Immature natural killer cell (primary cell): ENCODE data around the gene RNF43. TPM values are rescaled to one million over a fixed set of nuclear protein-coding genes. Genes with fewer than 3 reads are reported as not detected.
A peak's percentile ranks its signal among the peaks of the same experiment; 100 is the strongest.

Source experiments
- DNase-seq, 3 donors: peaks; one replicate each; pipeline ENCODE4 v3.0.0; 2022; ENCODE audit warnings: mixed read lengths in 1 of 3
- H3K27ac Mint-ChIP-seq, 6 donors: one replicate each; pipeline ENCODE4 v1.8.0; 2020; ENCODE audit warnings: mixed read lengths in 6 of 6, mild to moderate bottlenecking in 5 of 6, inconsistent platforms in 4 of 6, moderate library complexity in 3 of 6
- H3K27me3 Mint-ChIP-seq, 3 donors: one replicate each; pipeline ENCODE4 v1.8.0; 2020 to 2021; ENCODE audit warnings: low read depth in 3 of 3, mild to moderate bottlenecking in 3 of 3, mixed read lengths in 3 of 3, moderate library complexity in 3 of 3, inconsistent platforms in 1 of 3
- H3K36me3 Mint-ChIP-seq, 3 donors: one replicate each; pipeline ENCODE4 v1.8.0; 2020; ENCODE audit warnings: mixed read lengths in 3 of 3, inconsistent platforms in 2 of 3, mild to moderate bottlenecking in 2 of 3
- H3K4me1 Mint-ChIP-seq, 2 donors: one replicate each; pipeline ENCODE4 v1.8.0; 2020; ENCODE audit warnings: inconsistent platforms in 2 of 2, mild to moderate bottlenecking in 2 of 2, mixed read lengths in 2 of 2, moderate library complexity in 1 of 2
- H3K4me3 Mint-ChIP-seq, 5 donors: one replicate each; pipeline ENCODE4 v1.8.0; 2020; ENCODE audit warnings: mild to moderate bottlenecking in 5 of 5, mixed read lengths in 5 of 5, inconsistent platforms in 3 of 5, moderate library complexity in 3 of 5
- H3K9me3 Mint-ChIP-seq, 6 donors: one replicate each; pipeline ENCODE4 v1.8.0; 2020; ENCODE audit warnings: mild to moderate bottlenecking in 6 of 6, mixed read lengths in 6 of 6, inconsistent platforms in 4 of 6, moderate library complexity in 3 of 6
- polyA plus RNA-seq, 3 donors: library from polyadenylated mRNA; unstranded; fragments of 300-500 nt; fragmentation: Illumina TruSeq; gene quantifications; one replicate each; pipeline ENCODE4 v1.2.3, GENCODE V29; 2021

The RNF43 gene
- polyA plus RNA-seq: 1 to 10 TPM in 2 of 3 donors, under 1 TPM in 1; 0.58 to 2.1 (median 1.3) TPM

- H3K27ac Mint-ChIP-seq: peak within 1 kb of the TSS; percentile 38 to 82 (median 65)
- H3K9me3 Mint-ChIP-seq: no peaks in the 10 kb centered on the region
- H3K36me3 Mint-ChIP-seq: no peaks in the 10 kb centered on the region
- H3K4me1 Mint-ChIP-seq: peaks cover 21 to 27% of the 10 kb centered on the region in 2 donors
- peak; percentile 78 to 83 (median 79) for DNase-seq
- H3K27me3 Mint-ChIP-seq: no peaks in the 10 kb centered on the region
- H3K4me3 Mint-ChIP-seq: peak within 1 kb of the TSS in 4 of 5 donors; percentile 4 to 63 (median 26)
Observed at GRCh38 chr17:58417300-58418092, at the start of gene RNF43. RNF43 (minus strand) TSS chr17:58417534; CDS start chr17:58415577, 1,957 bp downstream.

GRCh38 chr17:58455491-58455890, 38.2 kb upstream of the RNF43 start:
- Mint-ChIP-seq H3K36me3 (no peaks in the 10 kb centered on the region), H3K27me3 (peaks cover 0 to 2% (median 0%) of the 10 kb centered on the region in 3 donors), H3K4me3 (no peak overlapping the region), H3K9me3 (no peaks in the 10 kb centered on the region), H3K4me1 (no peaks in the 10 kb centered on the region), H3K27ac (no peak overlapping the region)
- no peak for DNase-seq

- H3K27ac Mint-ChIP-seq: no peak overlapping the region
- H3K27me3 Mint-ChIP-seq: peaks cover 0 to 2% (median 0%) of the 10 kb centered on the region in 3 donors
- no peaks in the 10 kb centered on the region for H3K36me3 Mint-ChIP-seq
- no peaks in the 10 kb centered on the region for H3K9me3 Mint-ChIP-seq
- no peak for DNase-seq
- H3K4me3 Mint-ChIP-seq: no peak overlapping the region
- H3K4me1 Mint-ChIP-seq: no peaks in the 10 kb centered on the region
Observed at GRCh38 chr17:58452738-58453137, 35.4 kb upstream of the RNF43 start.

- H3K9me3 Mint-ChIP-seq: no peaks in the 10 kb centered on the region
- H3K4me3 Mint-ChIP-seq: no peak overlapping the region
- H3K36me3 Mint-ChIP-seq: peaks cover 0 to 6% (median 0%) of the 10 kb centered on the region in 3 donors
- peaks cover 0 to 2% (median 0%) of the 10 kb centered on the region in 3 donors for H3K27me3 Mint-ChIP-seq
- peak; percentile 60 to 72 (median 67) for DNase-seq
- no peak overlapping the region for H3K27ac Mint-ChIP-seq
- no peaks in the 10 kb centered on the region for H3K4me1 Mint-ChIP-seq
Observed at GRCh38 chr17:58447039-58447975, 30.0 kb upstream of the RNF43 start.

- DNase-seq: no peak
- Mint-ChIP-seq H3K4me1 (no peaks in the 10 kb centered on the region), H3K27ac (peak overlapping the region in 1 of 6 donors; percentile 9), H3K36me3 (peaks cover 0 to 6% (median 0%) of the 10 kb centered on the region in 3 donors), H3K4me3 (no peak overlapping the region), H3K9me3 (no peaks in the 10 kb centered on the region), H3K27me3 (peaks cover 0 to 2% (median 0%) of the 10 kb centered on the region in 3 donors)
Observed at GRCh38 chr17:58446086-58446485, 28.8 kb upstream of the RNF43 start.

- H3K27ac Mint-ChIP-seq: no peak overlapping the region
- no peak for DNase-seq
- no peaks in the 10 kb centered on the region for H3K9me3 Mint-ChIP-seq
- H3K36me3 Mint-ChIP-seq: peaks cover 0 to 6% (median 3%) of the 10 kb centered on the region in 3 donors
- no peak overlapping the region for H3K4me3 Mint-ChIP-seq
- peaks cover 0 to 2% (median 0%) of the 10 kb centered on the region in 3 donors for H3K27me3 Mint-ChIP-seq
- H3K4me1 Mint-ChIP-seq: no peaks in the 10 kb centered on the region
Observed at GRCh38 chr17:58436805-58437239, 19.5 kb upstream of the RNF43 start.

- H3K27me3 Mint-ChIP-seq: peaks cover 0 to 2% (median 0%) of the 10 kb centered on the region in 3 donors
- no peak overlapping the region for H3K27ac Mint-ChIP-seq
- H3K4me1 Mint-ChIP-seq: no peaks in the 10 kb centered on the region
- peaks cover 0 to 6% (median 3%) of the 10 kb centered on the region in 3 donors for H3K36me3 Mint-ChIP-seq
- no peak overlapping the region for H3K4me3 Mint-ChIP-seq
- H3K9me3 Mint-ChIP-seq: no peaks in the 10 kb centered on the region
- no peak for DNase-seq
Observed at GRCh38 chr17:58436245-58436644, 18.9 kb upstream of the RNF43 start.

- no peak for DNase-seq
- Mint-ChIP-seq H3K4me1 (no peaks in the 10 kb centered on the region), H3K27ac (no peak overlapping the region), H3K9me3 (no peaks in the 10 kb centered on the region), H3K36me3 (peaks cover 0 to 6% (median 3%) of the 10 kb centered on the region in 3 donors), H3K4me3 (no peak overlapping the region), H3K27me3 (peaks cover 0 to 2% (median 0%) of the 10 kb centered on the region in 3 donors)
Observed at GRCh38 chr17:58432806-58433573, 15.7 kb upstream of the RNF43 start.

- DNase-seq: no peak
- peaks cover 0 to 1% (median 0%) of the 10 kb centered on the region in 6 donors for H3K9me3 Mint-ChIP-seq
- H3K4me1 Mint-ChIP-seq: no peaks in the 10 kb centered on the region
- H3K27ac Mint-ChIP-seq: no peak overlapping the region
- peaks cover 0 to 3% (median 0%) of the 10 kb centered on the region in 3 donors for H3K36me3 Mint-ChIP-seq
- no peak overlapping the region for H3K4me3 Mint-ChIP-seq
- no peaks in the 10 kb centered on the region for H3K27me3 Mint-ChIP-seq
Observed at GRCh38 chr17:58427807-58428206, 10.5 kb upstream of the RNF43 start.

GRCh38 chr17:58421711-58422110, 4.4 kb upstream of the RNF43 start:
- DNase-seq: no peak
- Mint-ChIP-seq H3K4me3 (no peak overlapping the region), H3K27ac (no peak overlapping the region), H3K4me1 (peaks cover 14 to 18% of the 10 kb centered on the region in 2 donors), H3K27me3 (no peaks in the 10 kb centered on the region), H3K36me3 (peaks cover 0 to 3% (median 0%) of the 10 kb centered on the region in 3 donors), H3K9me3 (peaks cover 0 to 1% (median 0%) of the 10 kb centered on the region in 6 donors)

GRCh38 chr17:58420827-58421226, 3.5 kb upstream of the RNF43 start:
- H3K4me1 Mint-ChIP-seq: peaks cover 19 to 23% of the 10 kb centered on the region in 2 donors
- H3K4me3 Mint-ChIP-seq: no peak overlapping the region
- no peak overlapping the region for H3K27ac Mint-ChIP-seq
- H3K27me3 Mint-ChIP-seq: no peaks in the 10 kb centered on the region
- H3K36me3 Mint-ChIP-seq: peaks cover 0 to 3% (median 0%) of the 10 kb centered on the region in 3 donors
- DNase-seq: no peak
- peaks cover 0 to 1% (median 0%) of the 10 kb centered on the region in 6 donors for H3K9me3 Mint-ChIP-seq

GRCh38 chr17:58416937-58417299, 416 bp downstream of the RNF43 start:
- no peak for DNase-seq
- Mint-ChIP-seq H3K4me1 (peaks cover 21 to 27% of the 10 kb centered on the region in 2 donors), H3K9me3 (no peaks in the 10 kb centered on the region), H3K27me3 (no peaks in the 10 kb centered on the region), H3K4me3 (no peak overlapping the region), H3K27ac (peak overlapping the region; percentile 22 to 82 (median 57)), H3K36me3 (no peaks in the 10 kb centered on the region)

- Mint-ChIP-seq H3K9me3 (no peaks in the 10 kb centered on the region), H3K36me3 (no peaks in the 10 kb centered on the region), H3K27ac (peak overlapping the region in 4 of 6 donors; percentile 1 to 38 (median 25)), H3K27me3 (peaks cover 0 to under 1% (median 0%) of the 10 kb centered on the region in 3 donors), H3K4me1 (peaks cover 21 to 27% of the 10 kb centered on the region in 2 donors), H3K4me3 (no peak overlapping the region)
- DNase-seq: no peak
Observed at GRCh38 chr17:58416396-58416795, 938 bp downstream of the RNF43 start.
